SU-DHL-6 (cell line): ENCODE results near the gene ROR1.

Experiments
- EZH2phosphoT487 ChIP-seq: fragments of 200-600 bp; sonication (generic), shearing (Covaris generic); conservative IDR thresholded peaks from 2 replicates; pipeline ENCODE4 v1.6.1; 2018; ENCODE audit warnings: mild to moderate bottlenecking, antibody characterized with exemption, low read length, moderate library complexity, mixed read lengths
- TF ChIP-seq, protein P1 (sequence below): fragments of 200-600 bp; sonication (generic); IDR thresholded peaks from one replicate; pipeline ENCODE4 v1.5.1; 2017; ENCODE audit warnings: antibody characterized with exemption, mild to moderate bottlenecking, low read length, moderate library complexity; ENCODE audit not compliant: insufficient read depth, poor library complexity, severe bottlenecking

- no peak for TF ChIP-seq EZH2phosphoT487
- TF ChIP-seq, protein P1, sequence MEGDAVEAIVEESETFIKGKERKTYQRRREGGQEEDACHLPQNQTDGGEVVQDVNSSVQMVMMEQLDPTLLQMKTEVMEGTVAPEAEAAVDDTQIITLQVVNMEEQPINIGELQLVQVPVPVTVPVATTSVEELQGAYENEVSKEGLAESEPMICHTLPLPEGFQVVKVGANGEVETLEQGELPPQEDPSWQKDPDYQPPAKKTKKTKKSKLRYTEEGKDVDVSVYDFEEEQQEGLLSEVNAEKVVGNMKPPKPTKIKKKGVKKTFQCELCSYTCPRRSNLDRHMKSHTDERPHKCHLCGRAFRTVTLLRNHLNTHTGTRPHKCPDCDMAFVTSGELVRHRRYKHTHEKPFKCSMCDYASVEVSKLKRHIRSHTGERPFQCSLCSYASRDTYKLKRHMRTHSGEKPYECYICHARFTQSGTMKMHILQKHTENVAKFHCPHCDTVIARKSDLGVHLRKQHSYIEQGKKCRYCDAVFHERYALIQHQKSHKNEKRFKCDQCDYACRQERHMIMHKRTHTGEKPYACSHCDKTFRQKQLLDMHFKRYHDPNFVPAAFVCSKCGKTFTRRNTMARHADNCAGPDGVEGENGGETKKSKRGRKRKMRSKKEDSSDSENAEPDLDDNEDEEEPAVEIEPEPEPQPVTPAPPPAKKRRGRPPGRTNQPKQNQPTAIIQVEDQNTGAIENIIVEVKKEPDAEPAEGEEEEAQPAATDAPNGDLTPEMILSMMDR, result no peak
These were observed 115.2 kb downstream of the ROR1 start for GRCh38 chr1:63888984-63889383.
